ENCODE measurements around the gene ATN1. TPM values are rescaled to one million over a fixed set of nuclear protein-coding genes. Genes with fewer than 3 reads are reported as not detected.

The ATN1 gene
- total and polyA plus RNA-seq, 9 of the 15 experiments (the other 6 are each of a cell fraction or from before 2014, with no cell fraction given), result 0.15 to 49.8 (median 2.7) TPM

- TF ChIP-seq ZNF830 (CRISPR knock-in tag; IDR thresholded peaks at IDR 0.05), result peak; percentile 85; the same call in 1 of the 2 replicates
- TF ChIP-seq ZNF639 (CRISPR knock-in tag; conservative IDR thresholded peaks at IDR 0.05 in 1 of 2, IDR thresholded peaks at IDR 0.05 in 1 of 2), result peak in 1 of 2 experiments; percentile 80; a peak in 2 of 4 replicates
- TF ChIP-seq RAD21 (CRISPR knock-in tag; conservative IDR thresholded peaks at IDR 0.05 in 1 of 2, IDR thresholded peaks at IDR 0.05 in 1 of 2), result peak; percentile 27 to 55
- no peak for TF ChIP-seq PYGO2 (tag; IDR thresholded peaks at IDR 0.05)
- 0 out of 2 replicates have a peak, but pooled peaks have one; percentile 48 for TF ChIP-seq ZC3H4 (CRISPR knock-in tag; IDR thresholded peaks at IDR 0.05; ENCODE audit: borderline replicate concordance)
- TF ChIP-seq NR2C2 (CRISPR knock-in tag; IDR thresholded peaks at IDR 0.05), result peak; percentile 48; the same call in 1 of the 2 replicates
- TF ChIP-seq NR2C2 (tag; IDR thresholded peaks at IDR 0.05), result peak; percentile 39; the same call in 1 of the 2 replicates
- no peak for TF ChIP-seq FOXM1 (IDR thresholded peaks at IDR 0.05; ENCODE audit: low read depth)
- 0 out of 2 replicates have a peak, but pooled peaks have one; percentile 45 for TF ChIP-seq FOXM1 (CRISPR knock-in tag; IDR thresholded peaks at IDR 0.05; ENCODE audit: low read depth)
- no peak for TF ChIP-seq ZNF609 (CRISPR knock-in tag; IDR thresholded peaks at IDR 0.05; ENCODE audit: borderline replicate concordance)
- no peak for TF ChIP-seq TFE3 (CRISPR knock-in tag; IDR thresholded peaks at IDR 0.05)
- TF ChIP-seq PTRF (tag; IDR thresholded peaks at IDR 0.05), result no peak
- no peak for TF ChIP-seq SAFB2 (IDR thresholded peaks at IDR 0.05; ENCODE audit: borderline replicate concordance, low read depth, low read length, severe bottlenecking)
Observed at GRCh38 chr12:6937481-6938352, 10.0 kb downstream of the ATN1 start (continued).

Data from K562 (cell line).